GM18526 (cell line): ENCODE data around the gene NT5C.

Source experiments
- POLR2A ChIP-seq: IDR thresholded peaks from 3 replicates; pipeline ENCODE4 v1.6.1; 2011; ENCODE audit not compliant: insufficient read length; ENCODE audit errors: extremely low read depth

NT5C gene

GRCh38 chr17:75152523-75152921, 21.0 kb upstream of the NT5C start:
- no peak for TF ChIP-seq POLR2A

GRCh38 chr17:75151930-75152329, 20.4 kb upstream of the NT5C start:
- TF ChIP-seq POLR2A = no peak

GRCh38 chr17:75147878-75148546, 16.5 kb upstream of the NT5C start:
- TF ChIP-seq POLR2A = no peak

- TF ChIP-seq POLR2A = no peak
Measured at GRCh38 chr17:75146592-75146991, 15.1 kb upstream of the NT5C start.

GRCh38 chr17:75144816-75145512, 13.4 kb upstream of the NT5C start:
- no peak for TF ChIP-seq POLR2A

GRCh38 chr17:75142236-75142971, 10.9 kb upstream of the NT5C start:
- TF ChIP-seq POLR2A = no peak

GRCh38 chr17:75138519-75138918, 7.0 kb upstream of the NT5C start:
- TF ChIP-seq POLR2A = no peak

GRCh38 chr17:75135946-75136345, 4.4 kb upstream of the NT5C start:
- no peak for TF ChIP-seq POLR2A

- TF ChIP-seq POLR2A = no peak
Measured at GRCh38 chr17:75135452-75135851, 3.9 kb upstream of the NT5C start.

- no peak for TF ChIP-seq POLR2A
Measured at GRCh38 chr17:75133001-75133400, 1.5 kb upstream of the NT5C start.

GRCh38 chr17:75130632-75131277, 787 bp downstream of the NT5C start:
- no peak for TF ChIP-seq POLR2A

- TF ChIP-seq POLR2A = no peak
Measured at GRCh38 chr17:75130059-75130631, 1.4 kb downstream of the NT5C start.

- TF ChIP-seq POLR2A = no peak
Measured at GRCh38 chr17:75129576-75129975, 2.0 kb downstream of the NT5C start.

- no peak for TF ChIP-seq POLR2A
Measured at GRCh38 chr17:75128694-75129505, 2.6 kb downstream of the NT5C start.
